Astrocyte (in vitro differentiated cells and primary cell): ENCODE measurements around the gene METTL26. TPM values are rescaled to one million over a fixed set of nuclear protein-coding genes. Genes with fewer than 3 reads are reported as not detected.
A peak's percentile ranks its signal among the peaks of the same experiment; 100 is the strongest.

Experiments used
- DNase-seq: peaks from one replicate; pipeline ENCODE4 v3.0.0-alpha.2; 2010; ENCODE audit warnings: low read depth
- FAIRE-seq: peaks from 2 replicates; lab custom pipeline; 2011; peaks lifted over from hg19 to GRCh38; lab: Jason Lieb, UNC
- H2AFZ ChIP-seq: 2 replicates; pipeline ENCODE4 v1.6.0; 2012; ENCODE audit warnings: low read depth, low read length, inconsistent platforms
- H3K27ac ChIP-seq: 2 replicates; pipeline ENCODE4 v1.5.1; 2011; ENCODE audit warnings: low read depth, low read length, inconsistent platforms
- H3K27me3 ChIP-seq: 2 replicates; pipeline ENCODE4 v1.6.0; 2011; ENCODE audit warnings: low read length, inconsistent platforms; ENCODE audit not compliant: insufficient read depth
- H3K36me3 ChIP-seq: 2 replicates; pipeline ENCODE4 v1.5.1; 2011; ENCODE audit warnings: low read length, inconsistent platforms; ENCODE audit not compliant: insufficient read depth
- H3K4me1 ChIP-seq: 2 replicates; pipeline ENCODE4 v1.5.1; 2011; ENCODE audit warnings: low read length, inconsistent platforms; ENCODE audit not compliant: insufficient read depth
- H3K4me2 ChIP-seq: 2 replicates; pipeline ENCODE4 v1.6.0; 2012; ENCODE audit warnings: low read length, inconsistent platforms
- H3K4me3 ChIP-seq: 2 replicates; pipeline ENCODE4 v1.5.1; 2011; ENCODE audit warnings: low read depth, mild to moderate bottlenecking, low read length, inconsistent platforms; ENCODE audit not compliant: insufficient read depth
- H3K79me2 ChIP-seq: 2 replicates; pipeline ENCODE4 v1.6.0; 2012; ENCODE audit warnings: mild to moderate bottlenecking, low read length, inconsistent platforms; ENCODE audit not compliant: insufficient read depth
- H3K9ac ChIP-seq: 2 replicates; pipeline ENCODE4 v1.6.0; 2012; ENCODE audit warnings: mild to moderate bottlenecking, low read length, inconsistent platforms
- H3K9me3 ChIP-seq: 2 replicates; pipeline ENCODE4 v1.5.1; 2012; ENCODE audit warnings: low read depth, mild to moderate bottlenecking, low read length, inconsistent platforms; ENCODE audit not compliant: insufficient read depth
- H4K20me1 ChIP-seq: 2 replicates; pipeline ENCODE4 v1.6.0; 2012; ENCODE audit warnings: low read length, inconsistent platforms; ENCODE audit not compliant: insufficient read depth
- H3K27ac Mint-ChIP-seq: one replicate; pipeline ENCODE4 v1.8.0; 2021; ENCODE audit warnings: mild to moderate bottlenecking, mixed read lengths; ENCODE audit not compliant: unreplicated experiment
- H3K27me3 Mint-ChIP-seq: one replicate; pipeline ENCODE4 v1.8.0; 2021; ENCODE audit warnings: low read depth, mixed read lengths; ENCODE audit not compliant: unreplicated experiment
- H3K36me3 Mint-ChIP-seq: one replicate; pipeline ENCODE4 v1.8.0; 2021; ENCODE audit warnings: low read depth, mixed read lengths; ENCODE audit not compliant: unreplicated experiment
- H3K4me1 Mint-ChIP-seq: one replicate; pipeline ENCODE4 v1.8.0; 2021; ENCODE audit warnings: low read depth, mixed read lengths; ENCODE audit not compliant: unreplicated experiment
- H3K4me3 Mint-ChIP-seq: one replicate; pipeline ENCODE4 v1.8.0; 2021; ENCODE audit warnings: mild to moderate bottlenecking, moderate library complexity, mixed read lengths; ENCODE audit not compliant: unreplicated experiment
- H3K9me3 Mint-ChIP-seq: one replicate; pipeline ENCODE4 v1.8.0; 2021; ENCODE audit warnings: mild to moderate bottlenecking, mixed read lengths; ENCODE audit not compliant: unreplicated experiment
- CTCF ChIP-seq: IDR thresholded peaks from 2 replicates; pipeline ENCODE4 v1.5.1; 2011; ENCODE audit warnings: low read depth, mild to moderate bottlenecking, inconsistent platforms, low read length, moderate library complexity; ENCODE audit not compliant: insufficient read depth
- EZH2 ChIP-seq: IDR thresholded peaks from 2 replicates; pipeline ENCODE4 v1.6.1; 2012; ENCODE audit warnings: mild to moderate bottlenecking, low read length, inconsistent platforms; ENCODE audit not compliant: insufficient read depth
- total RNA-seq: library from RNA; stranded (reverse); gene quantifications from 2 replicates; pipeline ENCODE4 v1.2.1, GENCODE V29; 2021

Gene METTL26
- total RNA-seq, 1 donor from 2014 or later: 56.4 TPM

DNA sequence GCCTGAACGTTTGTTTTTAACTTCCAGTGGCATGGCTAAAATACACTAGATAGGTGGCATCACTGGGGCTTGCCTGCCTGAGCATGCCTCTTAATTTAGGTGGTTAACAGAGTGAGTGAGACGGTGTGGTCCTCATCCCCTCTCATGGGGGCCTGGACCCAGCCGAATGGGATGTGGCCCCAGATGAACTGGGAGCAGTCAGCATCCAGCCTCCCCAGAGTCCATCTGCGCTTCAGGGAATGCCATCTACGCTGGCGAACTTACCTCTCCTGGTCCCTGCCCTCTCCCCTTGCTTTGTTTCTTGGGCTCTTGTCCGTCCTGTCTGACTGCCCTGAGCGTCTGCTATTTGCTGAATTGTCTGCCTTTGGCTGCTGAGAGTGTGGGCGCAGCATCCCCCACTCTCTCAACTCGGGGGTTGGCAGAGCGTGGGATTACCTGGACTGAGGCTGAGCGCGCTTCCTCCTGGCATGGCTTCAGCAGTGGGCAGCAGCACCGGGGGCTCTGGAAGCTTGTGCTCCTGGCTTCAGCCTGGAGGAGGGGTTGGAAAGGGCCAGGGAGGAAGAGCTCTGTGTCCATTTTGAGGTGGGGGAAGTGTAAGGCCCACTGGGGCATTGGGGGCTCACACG is 44.1 kb downstream of the METTL26 start:
- Mint-ChIP-seq H3K4me3 (peak overlapping the region; percentile 46), H3K4me1 (peaks cover 11% of the 10 kb centered on the region), H3K27ac (no peak overlapping the region), H3K27me3 (no peaks in the 10 kb centered on the region), H3K36me3 (peaks cover 10% of the 10 kb centered on the region), H3K9me3 (no peaks in the 10 kb centered on the region)
- Histone ChIP-seq H3K4me1 (peaks cover 15% of the 10 kb centered on the region), H3K36me3 (no peaks in the 10 kb centered on the region), H3K4me3 (no peak overlapping the region), H2AFZ (no peak overlapping the region), H3K79me2 (peaks cover 79% of the 10 kb centered on the region), H3K9ac (no peak overlapping the region), H3K27me3 (no peaks in the 10 kb centered on the region), H4K20me1 (peaks cover 73% of the 10 kb centered on the region), H3K4me2 (no peak overlapping the region), H3K27ac (no peak overlapping the region), H3K9me3 (no peaks in the 10 kb centered on the region)
- no peak for FAIRE-seq
- no peak for DNase-seq
- TF ChIP-seq CTCF (no peak), EZH2 (no peak)

DNA sequence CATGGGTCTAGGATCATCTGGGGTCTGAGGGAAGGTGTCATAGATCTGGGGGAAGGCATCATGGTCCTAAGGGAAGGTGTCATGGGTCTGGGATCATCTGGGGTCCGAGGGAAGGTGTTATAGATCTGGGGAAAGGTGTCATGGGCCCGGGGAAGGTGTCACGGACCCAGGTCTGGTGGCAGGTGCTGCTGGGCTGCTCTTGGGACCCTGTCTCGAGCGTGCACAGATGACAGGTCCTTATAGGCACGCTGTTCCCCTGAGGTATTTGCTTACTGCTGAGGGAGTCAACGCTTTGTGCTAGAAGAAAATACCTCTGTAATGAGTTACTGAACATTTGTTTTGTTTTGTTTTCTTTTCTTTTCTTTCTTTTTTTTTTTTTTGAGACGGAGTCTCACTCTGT is 44.9 kb downstream of the METTL26 start:
- H3K27ac Mint-ChIP-seq: no peak overlapping the region
- H3K4me1 ChIP-seq: peaks cover 15% of the 10 kb centered on the region
- no peaks in the 10 kb centered on the region for H3K27me3 ChIP-seq
- peak overlapping the region; percentile 100 for H3K4me2 ChIP-seq
- H3K4me1 Mint-ChIP-seq: peaks cover 11% of the 10 kb centered on the region
- H3K9ac ChIP-seq: peak overlapping the region; percentile 86
- H4K20me1 ChIP-seq: peaks cover 73% of the 10 kb centered on the region
- no peaks in the 10 kb centered on the region for H3K27me3 Mint-ChIP-seq
- no peak for FAIRE-seq
- H2AFZ ChIP-seq: no peak overlapping the region
- no peaks in the 10 kb centered on the region for H3K36me3 ChIP-seq
- no peak overlapping the region for H3K27ac ChIP-seq
- no peak for TF ChIP-seq CTCF
- TF ChIP-seq EZH2: no peak
- H3K9me3 ChIP-seq: no peaks in the 10 kb centered on the region
- DNase-seq: no peak
- H3K79me2 ChIP-seq: peaks cover 72% of the 10 kb centered on the region
- peaks cover 4% of the 10 kb centered on the region for H3K36me3 Mint-ChIP-seq
- peak overlapping the region; percentile 90 for H3K4me3 Mint-ChIP-seq
- H3K9me3 Mint-ChIP-seq: no peaks in the 10 kb centered on the region
- H3K4me3 ChIP-seq: peak overlapping the region; percentile 78

GRCh38 chr16:590815-591200 is 45.3 kb downstream of the METTL26 start:
- peaks cover 70% of the 10 kb centered on the region for H4K20me1 ChIP-seq
- H3K79me2 ChIP-seq: peaks cover 67% of the 10 kb centered on the region
- H3K4me1 ChIP-seq: peaks cover 15% of the 10 kb centered on the region
- H3K27me3 ChIP-seq: no peaks in the 10 kb centered on the region
- Mint-ChIP-seq H3K9me3 (no peaks in the 10 kb centered on the region), H3K4me1 (peaks cover 11% of the 10 kb centered on the region), H3K27me3 (no peaks in the 10 kb centered on the region), H3K27ac (peak overlapping the region; percentile 42), H3K36me3 (peaks cover 4% of the 10 kb centered on the region), H3K4me3 (peak overlapping the region; percentile 90)
- H3K36me3 ChIP-seq: no peaks in the 10 kb centered on the region
- no peak for DNase-seq
- no peak for FAIRE-seq
- TF ChIP-seq EZH2: no peak
- TF ChIP-seq CTCF: no peak
- H3K4me3 ChIP-seq: peak overlapping the region; percentile 78
- H3K4me2 ChIP-seq: peak overlapping the region; percentile 100
- no peak overlapping the region for H2AFZ ChIP-seq
- peak overlapping the region; percentile 86 for H3K9ac ChIP-seq
- no peaks in the 10 kb centered on the region for H3K9me3 ChIP-seq
- no peak overlapping the region for H3K27ac ChIP-seq
